ENCODE measurements around the gene NTN4. TPM values are rescaled to one million over a fixed set of nuclear protein-coding genes. Genes with fewer than 3 reads are reported as not detected.

NTN4 gene
- total and polyA plus RNA-seq, 10 of the 15 experiments (the other 5 are each of a cell fraction or from before 2014, with no cell fraction given) = 0.15 TPM; not detected in 9

DNA sequence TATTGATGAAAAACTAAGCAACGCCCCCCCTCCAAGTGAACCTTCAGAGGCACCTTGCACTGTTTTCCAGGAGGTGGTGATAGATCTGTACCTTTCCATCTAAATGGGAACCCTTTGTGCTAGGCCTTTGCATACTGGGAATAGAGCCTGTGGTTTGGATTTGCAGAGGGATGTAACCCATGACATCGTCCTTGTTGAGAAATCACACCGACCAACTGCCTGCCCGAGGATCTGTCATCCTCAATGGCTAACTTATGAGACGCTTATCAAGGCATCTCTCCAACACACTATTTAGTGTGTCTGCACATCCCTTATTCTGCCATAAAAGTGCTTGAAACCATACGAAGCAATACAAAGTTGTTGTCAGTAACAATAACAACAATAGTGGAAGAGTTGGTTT, 22.9 kb downstream of the NTN4 start:
- Histone ChIP-seq H3K4me2 (ENCODE audit: control insufficient read depth, insufficient read depth) (no peak overlapping the region), H4K20me1 (ENCODE audit: control insufficient read depth, insufficient read depth) (no peaks in the 10 kb centered on the region), H3K9ac (ENCODE audit: control insufficient read depth, insufficient read depth, low read length) (no peak overlapping the region), H2AFZ (ENCODE audit: control insufficient read depth, low read depth, low read length) (no peak overlapping the region), H3K27me3 (replicated peaks in 1 of 2; ENCODE audit: control insufficient read depth in 2 of 2, insufficient read depth in 2 of 2, low read length in 1 of 2) (0 out of 4 replicates have a peak, but pooled peaks cover 0 to 2% of the 10 kb centered on the region in 2 experiments), H3K4me1 (ENCODE audit: control insufficient read depth, insufficient read depth, low read length) (no peaks in the 10 kb centered on the region), H3K79me2 (ENCODE audit: control insufficient read depth, insufficient read depth, low read length) (no peaks in the 10 kb centered on the region), H3K27ac (ENCODE audit: control insufficient read depth, insufficient read depth) (no peak overlapping the region), H3K36me3 (ENCODE audit: control insufficient read depth in 2 of 2, insufficient read depth in 2 of 2, low read length in 1 of 2) (no peaks in the 10 kb centered on the region), H3K4me3 (no peak overlapping the region), H3K9me3 (replicated peaks; ENCODE audit: control insufficient read depth, insufficient read depth, low read length) (no peaks in the 10 kb centered on the region)
- no TSS peak for BruUV-seq (replicated peaks)
- POLR2A ChIA-PET = no interaction called here
- CTCF ChIA-PET = no interaction called here
- TF ChIP-seq HDAC2 (IDR thresholded peaks at IDR 0.05) (no peak), TCF12 (IDR thresholded peaks at IDR 0.05; ENCODE audit: low read depth, low read length) (no peak), RAD51 (IDR thresholded peaks at IDR 0.05) (no peak), CBFB (IDR thresholded peaks at IDR 0.05; ENCODE audit: low read depth) (no peak)
- SMC1A ChIA-PET (ENCODE audit: uncharacterized antibody, unreplicated experiment) = no interaction called here
- intact Hi-C loops (cut with micrococcal nuclease; ENCODE audit: unreplicated experiment) = no loop called here
- RAD21 ChIA-PET (ENCODE audit: unreplicated experiment) = no interaction called here
- WGBS (ENCODE audit: insufficient coverage, insufficient replicate concordance, low lambda C conversion rate, missing lambda C conversion rate) = 41% methylated on average over 6 of the region's 6 CpGs
- no peak for FAIRE-seq
- in situ Hi-C loops (cut with MboI) = no loop called here
- ATAC-seq = no peak
- no peak for DNase-seq (ENCODE audit: low read depth, low spot score)

DNA sequence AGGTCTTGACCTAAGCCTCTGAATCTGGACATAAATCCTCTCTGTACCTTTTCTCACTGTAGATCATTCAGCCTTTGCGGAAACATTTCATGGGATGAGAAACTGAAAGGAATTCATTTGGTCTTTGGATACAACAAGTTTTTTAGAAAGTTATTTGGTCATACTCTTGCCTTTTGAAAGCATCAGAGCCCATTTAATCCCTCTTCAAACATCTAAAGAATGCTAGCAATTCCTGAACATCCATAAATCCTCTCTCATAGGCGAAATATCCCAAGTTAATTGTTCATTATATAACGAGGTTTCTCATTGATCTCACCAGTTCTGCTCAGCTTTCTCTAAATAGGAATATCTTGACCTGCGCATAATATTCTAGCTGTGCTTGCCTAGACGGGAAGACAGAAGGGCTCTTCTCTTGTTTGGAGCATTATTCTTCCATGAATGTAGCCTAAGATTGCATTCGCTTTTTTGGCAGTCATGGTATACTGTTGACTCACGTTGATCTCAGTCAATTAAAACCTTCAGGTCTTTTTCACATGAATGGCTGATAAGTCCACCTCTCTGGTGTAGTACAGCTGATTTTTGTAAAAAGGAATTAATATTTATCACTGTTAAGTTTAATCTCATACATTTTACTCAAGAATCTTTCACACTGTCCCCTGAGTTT, 24.1 kb downstream of the NTN4 start:
- intact Hi-C loops (cut with micrococcal nuclease; ENCODE audit: unreplicated experiment) = no loop called here
- Histone ChIP-seq H3K27me3 (replicated peaks in 1 of 2; ENCODE audit: control insufficient read depth in 2 of 2, insufficient read depth in 2 of 2, low read length in 1 of 2) (0 out of 4 replicates have a peak, but pooled peaks cover 0 to 2% of the 10 kb centered on the region in 2 experiments), H3K79me2 (ENCODE audit: control insufficient read depth, insufficient read depth, low read length) (no peaks in the 10 kb centered on the region), H3K27ac (ENCODE audit: control insufficient read depth, insufficient read depth) (no peak overlapping the region), H3K9ac (ENCODE audit: control insufficient read depth, insufficient read depth, low read length) (no peak overlapping the region), H3K9me3 (replicated peaks; ENCODE audit: control insufficient read depth, insufficient read depth, low read length) (no peaks in the 10 kb centered on the region), H3K4me1 (ENCODE audit: control insufficient read depth, insufficient read depth, low read length) (no peaks in the 10 kb centered on the region), H3K4me2 (ENCODE audit: control insufficient read depth, insufficient read depth) (no peak overlapping the region), H3K4me3 (no peak overlapping the region), H2AFZ (ENCODE audit: control insufficient read depth, low read depth, low read length) (no peak overlapping the region), H3K36me3 (ENCODE audit: control insufficient read depth in 2 of 2, insufficient read depth in 2 of 2, low read length in 1 of 2) (no peaks in the 10 kb centered on the region), H4K20me1 (ENCODE audit: control insufficient read depth, insufficient read depth) (no peaks in the 10 kb centered on the region)
- 43% methylated on average over 7 of the region's 7 CpGs for WGBS (ENCODE audit: insufficient coverage, insufficient replicate concordance, low lambda C conversion rate, missing lambda C conversion rate)
- POLR2A ChIA-PET = no interaction called here
- RAD21 ChIA-PET (ENCODE audit: unreplicated experiment) = no interaction called here
- CTCF ChIA-PET = no interaction called here
- SMC1A ChIA-PET (ENCODE audit: uncharacterized antibody, unreplicated experiment) = interaction anchor here (0.5 kb wide), 1 partner anchor 148 kb away, joined by 3 read pairs; no protein-coding TSS in a partner anchor
- no peak for FAIRE-seq
- in situ Hi-C loops (cut with MboI) = no loop called here
- no TSS peak for BruUV-seq (replicated peaks)
- ATAC-seq = no peak
- DNase-seq (ENCODE audit: low read depth, low spot score) = no peak
- TF ChIP-seq MXI1 (IDR thresholded peaks at IDR 0.05; ENCODE audit: low read depth, low read length) = no peak
- TF ChIP-seq RCOR1 (conservative IDR thresholded peaks at IDR 0.05; ENCODE audit: low read depth, low read length) = no peak
- TF ChIP-seq NFYA (IDR thresholded peaks at IDR 0.05; ENCODE audit: borderline replicate concordance, low read depth, low read length) = no peak
- TF ChIP-seq BMI1 (IDR thresholded peaks at IDR 0.05; ENCODE audit: borderline replicate concordance) = no peak
- TF ChIP-seq KLF5 (IDR thresholded peaks at IDR 0.05; ENCODE audit: partially characterized antibody) = no peak
- TF ChIP-seq, protein P1, sequence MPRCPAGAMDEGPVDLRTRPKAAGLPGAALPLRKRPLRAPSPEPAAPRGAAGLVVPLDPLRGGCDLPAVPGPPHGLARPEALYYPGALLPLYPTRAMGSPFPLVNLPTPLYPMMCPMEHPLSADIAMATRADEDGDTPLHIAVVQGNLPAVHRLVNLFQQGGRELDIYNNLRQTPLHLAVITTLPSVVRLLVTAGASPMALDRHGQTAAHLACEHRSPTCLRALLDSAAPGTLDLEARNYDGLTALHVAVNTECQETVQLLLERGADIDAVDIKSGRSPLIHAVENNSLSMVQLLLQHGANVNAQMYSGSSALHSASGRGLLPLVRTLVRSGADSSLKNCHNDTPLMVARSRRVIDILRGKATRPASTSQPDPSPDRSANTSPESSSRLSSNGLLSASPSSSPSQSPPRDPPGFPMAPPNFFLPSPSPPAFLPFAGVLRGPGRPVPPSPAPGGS (IDR thresholded peaks at IDR 0.05; ENCODE audit: borderline replicate concordance, insufficient read depth, low read depth, low read length, poor library complexity, severe bottlenecking) = no peak
- TF ChIP-seq, protein P2, sequence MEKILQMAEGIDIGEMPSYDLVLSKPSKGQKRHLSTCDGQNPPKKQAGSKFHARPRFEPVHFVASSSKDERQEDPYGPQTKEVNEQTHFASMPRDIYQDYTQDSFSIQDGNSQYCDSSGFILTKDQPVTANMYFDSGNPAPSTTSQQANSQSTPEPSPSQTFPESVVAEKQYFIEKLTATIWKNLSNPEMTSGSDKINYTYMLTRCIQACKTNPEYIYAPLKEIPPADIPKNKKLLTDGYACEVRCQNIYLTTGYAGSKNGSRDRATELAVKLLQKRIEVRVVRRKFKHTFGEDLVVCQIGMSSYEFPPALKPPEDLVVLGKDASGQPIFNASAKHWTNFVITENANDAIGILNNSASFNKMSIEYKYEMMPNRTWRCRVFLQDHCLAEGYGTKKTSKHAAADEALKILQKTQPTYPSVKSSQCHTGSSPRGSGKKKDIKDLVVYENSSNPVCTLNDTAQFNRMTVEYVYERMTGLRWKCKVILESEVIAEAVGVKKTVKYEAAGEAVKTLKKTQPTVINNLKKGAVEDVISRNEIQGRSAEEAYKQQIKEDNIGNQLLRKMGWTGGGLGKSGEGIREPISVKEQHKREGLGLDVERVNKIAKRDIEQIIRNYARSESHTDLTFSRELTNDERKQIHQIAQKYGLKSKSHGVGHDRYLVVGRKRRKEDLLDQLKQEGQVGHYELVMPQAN (conservative IDR thresholded peaks at IDR 0.05) = no peak
- TF ChIP-seq RFX5 (IDR thresholded peaks at IDR 0.05; ENCODE audit: low read depth, low read length) = no peak
- no peak for TF ChIP-seq RB1 (IDR thresholded peaks at IDR 0.05; ENCODE audit: borderline replicate concordance)
- TF ChIP-seq, protein P3, sequence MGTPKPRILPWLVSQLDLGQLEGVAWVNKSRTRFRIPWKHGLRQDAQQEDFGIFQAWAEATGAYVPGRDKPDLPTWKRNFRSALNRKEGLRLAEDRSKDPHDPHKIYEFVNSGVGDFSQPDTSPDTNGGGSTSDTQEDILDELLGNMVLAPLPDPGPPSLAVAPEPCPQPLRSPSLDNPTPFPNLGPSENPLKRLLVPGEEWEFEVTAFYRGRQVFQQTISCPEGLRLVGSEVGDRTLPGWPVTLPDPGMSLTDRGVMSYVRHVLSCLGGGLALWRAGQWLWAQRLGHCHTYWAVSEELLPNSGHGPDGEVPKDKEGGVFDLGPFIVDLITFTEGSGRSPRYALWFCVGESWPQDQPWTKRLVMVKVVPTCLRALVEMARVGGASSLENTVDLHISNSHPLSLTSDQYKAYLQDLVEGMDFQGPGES (IDR thresholded peaks at IDR 0.05) = no peak
